Ectodermal cell (in vitro differentiated cells): Measurements from ENCODE around the gene C10orf71.

ENCODE experiments used
- H3K27ac ChIP-seq: 2 replicates; pipeline ENCODE4 v1.7.0; 2013; ENCODE audit warnings: mild to moderate bottlenecking, low read depth, low read length; ENCODE audit not compliant: insufficient read depth, poor library complexity, severe bottlenecking
- H3K27me3 ChIP-seq: 2 replicates; pipeline ENCODE4 v1.7.0; 2013; ENCODE audit warnings: mild to moderate bottlenecking, low read length; ENCODE audit not compliant: insufficient read depth, control insufficient read depth, poor library complexity, severe bottlenecking
- H3K36me3 ChIP-seq: one replicate; pipeline ENCODE4 v1.7.0; 2013; ENCODE audit warnings: low read length; ENCODE audit not compliant: control insufficient read depth, insufficient read depth
- H3K4me1 ChIP-seq: one replicate; pipeline ENCODE4 v1.7.0; 2013; ENCODE audit warnings: low read length; ENCODE audit not compliant: control insufficient read depth, insufficient read depth
- H3K4me3 ChIP-seq: 2 replicates; pipeline ENCODE4 v1.7.0; 2013; ENCODE audit warnings: low read depth, low read length, control low read depth; ENCODE audit not compliant: insufficient read depth
- H3K9me3 ChIP-seq: 2 replicates; pipeline ENCODE4 v1.7.0; 2013; ENCODE audit warnings: mild to moderate bottlenecking, low read length, moderate library complexity; ENCODE audit not compliant: control insufficient read depth
- WGBS, 2 experiments: methylation state at CpG; one replicate each; pipeline ENCODE4 v1.1.7; 2013; ENCODE audit warnings: missing lambda C conversion rate in 2 of 2; 5-methylcytosine and 5-hydroxymethylcytosine counted together

The C10orf71 gene

DNA sequence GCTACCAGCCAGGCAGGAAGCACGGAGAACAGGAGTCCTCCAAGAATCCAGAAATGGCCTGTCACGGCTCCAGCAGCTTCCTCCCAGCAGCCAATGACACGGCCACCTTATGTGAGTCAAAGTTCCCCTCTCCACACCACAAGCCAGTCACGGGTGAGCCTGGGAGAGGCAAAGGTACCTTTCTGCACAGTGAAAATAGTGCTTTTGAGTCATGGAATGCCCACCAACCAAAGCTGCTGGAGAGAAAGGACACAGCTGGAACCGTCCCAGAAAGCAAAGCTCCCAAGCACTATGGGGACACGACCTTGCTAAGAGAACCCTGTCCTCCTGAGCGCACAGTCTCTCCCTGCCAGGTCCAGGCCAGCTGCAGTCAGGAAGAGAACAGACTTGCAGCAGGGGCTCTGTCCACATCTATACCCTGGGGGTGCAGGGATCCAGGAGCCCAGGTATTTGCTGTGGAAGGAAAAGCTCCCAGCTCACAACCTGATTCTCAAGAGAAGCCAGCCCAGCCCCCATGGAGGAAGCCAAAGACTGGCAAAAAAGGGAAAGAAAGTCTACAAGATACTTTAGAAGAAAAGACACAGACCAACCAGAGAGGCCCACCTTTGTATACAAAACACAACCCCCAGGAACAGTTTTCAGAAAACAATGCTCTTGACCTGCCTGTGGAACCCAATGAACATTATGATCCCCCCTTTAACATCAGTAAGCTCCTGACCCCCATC lies 24.4 kb downstream of the C10orf71 start:
- H3K4me3 ChIP-seq = no peak overlapping the region
- no peaks in the 10 kb centered on the region for H3K4me1 ChIP-seq
- H3K27ac ChIP-seq = no peak overlapping the region
- H3K36me3 ChIP-seq = no peaks in the 10 kb centered on the region
- H3K27me3 ChIP-seq = no peaks in the 10 kb centered on the region
- no peaks in the 10 kb centered on the region for H3K9me3 ChIP-seq
- 86 to 91% methylated on average over 7 of the region's 7 CpGs for WGBS, 2 experiments

DNA sequence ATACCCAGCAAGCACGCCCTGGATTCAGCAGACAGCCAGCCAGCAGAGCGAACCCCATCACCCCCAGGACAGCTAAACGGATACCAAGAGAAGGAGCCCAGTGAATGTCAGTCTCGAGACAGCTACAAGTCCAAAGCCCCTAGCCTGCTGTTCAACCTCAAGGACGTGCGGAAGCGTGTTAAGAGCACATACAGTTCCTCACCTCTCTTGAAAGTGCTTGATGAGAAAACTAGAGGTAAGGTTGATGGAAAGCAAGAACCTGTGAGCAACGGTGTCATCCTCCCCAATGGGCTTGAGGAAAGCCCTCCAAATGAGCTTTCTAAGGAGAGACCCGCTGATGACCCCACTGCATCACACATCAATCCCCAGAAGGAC lies 24.9 kb downstream of the C10orf71 start:
- H3K27ac ChIP-seq = no peak overlapping the region
- no peaks in the 10 kb centered on the region for H3K9me3 ChIP-seq
- H3K4me1 ChIP-seq = no peaks in the 10 kb centered on the region
- 93 to 96% methylated on average over 9 of the region's 9 CpGs for WGBS, 2 experiments
- no peak overlapping the region for H3K4me3 ChIP-seq
- H3K36me3 ChIP-seq = no peaks in the 10 kb centered on the region
- no peaks in the 10 kb centered on the region for H3K27me3 ChIP-seq

DNA sequence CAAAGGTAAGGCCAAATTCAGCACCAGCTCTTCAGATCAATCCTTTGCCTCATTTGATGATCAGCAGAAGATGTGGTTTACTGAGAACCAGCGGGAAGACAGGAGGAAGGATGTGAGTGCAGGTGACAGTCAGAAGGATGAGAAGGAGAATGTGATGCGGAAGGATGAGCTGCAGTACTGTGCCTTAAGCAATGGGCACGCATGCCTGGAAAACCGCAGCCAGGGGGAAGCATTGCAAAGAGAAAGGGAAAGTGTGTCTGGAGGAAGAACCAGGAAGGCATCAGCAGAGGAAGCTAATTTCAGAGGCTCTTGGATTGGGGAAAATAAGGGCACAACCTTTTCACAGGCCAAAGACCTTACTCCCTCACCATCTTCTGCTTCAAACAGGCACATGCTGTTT lies 25.7 kb downstream of the C10orf71 start:
- no peak overlapping the region for H3K27ac ChIP-seq
- H3K36me3 ChIP-seq = no peaks in the 10 kb centered on the region
- H3K4me1 ChIP-seq = no peaks in the 10 kb centered on the region
- H3K9me3 ChIP-seq = no peaks in the 10 kb centered on the region
- 71 to 73% methylated on average over 4 of the region's 4 CpGs for WGBS, 2 experiments
- no peak overlapping the region for H3K4me3 ChIP-seq
- H3K27me3 ChIP-seq = no peaks in the 10 kb centered on the region

DNA sequence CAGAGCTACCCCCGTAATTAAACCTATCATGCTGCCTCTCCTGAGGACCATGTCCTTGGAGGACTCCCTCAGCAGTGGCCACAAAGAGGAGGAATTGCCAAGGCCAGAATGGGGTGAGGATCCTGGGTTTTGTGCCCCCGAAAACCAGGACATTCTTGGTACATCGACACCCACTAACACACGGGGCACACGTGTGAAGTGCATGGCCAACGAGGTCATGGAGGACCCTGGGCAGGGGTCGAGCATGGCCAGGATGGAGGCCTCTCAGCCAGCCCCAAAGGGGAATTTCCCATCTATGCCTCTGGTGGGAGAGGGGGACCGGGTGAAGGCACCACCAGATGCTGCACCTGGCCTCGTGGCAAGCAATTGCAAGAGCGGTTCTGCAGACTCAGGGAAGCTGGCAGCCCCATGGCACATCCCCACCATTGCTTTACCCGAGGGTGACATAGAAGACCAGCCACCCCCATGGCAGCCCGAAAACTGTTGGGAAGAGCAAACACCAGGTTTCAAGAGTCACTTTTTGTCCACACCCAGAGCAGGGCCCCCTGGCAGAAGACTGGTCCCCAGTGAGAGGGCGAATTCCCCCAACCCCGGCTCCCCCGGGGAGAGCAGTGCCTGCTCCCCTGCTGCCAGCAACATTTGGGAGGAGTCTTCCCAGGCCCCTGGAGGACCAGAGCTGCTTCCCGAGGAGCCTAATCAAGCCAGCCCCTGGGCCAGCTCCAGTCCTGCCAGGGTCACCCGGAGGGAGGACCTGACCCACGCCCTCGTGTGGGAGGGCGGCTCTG lies 26.4 kb downstream of the C10orf71 start:
- WGBS, 2 experiments = 90% methylated on average over 20 of the region's 20 CpGs
- Histone ChIP-seq H3K27me3 (no peaks in the 10 kb centered on the region), H3K27ac (no peak overlapping the region), H3K4me3 (no peak overlapping the region), H3K9me3 (no peaks in the 10 kb centered on the region), H3K4me1 (no peaks in the 10 kb centered on the region), H3K36me3 (no peaks in the 10 kb centered on the region)

DNA sequence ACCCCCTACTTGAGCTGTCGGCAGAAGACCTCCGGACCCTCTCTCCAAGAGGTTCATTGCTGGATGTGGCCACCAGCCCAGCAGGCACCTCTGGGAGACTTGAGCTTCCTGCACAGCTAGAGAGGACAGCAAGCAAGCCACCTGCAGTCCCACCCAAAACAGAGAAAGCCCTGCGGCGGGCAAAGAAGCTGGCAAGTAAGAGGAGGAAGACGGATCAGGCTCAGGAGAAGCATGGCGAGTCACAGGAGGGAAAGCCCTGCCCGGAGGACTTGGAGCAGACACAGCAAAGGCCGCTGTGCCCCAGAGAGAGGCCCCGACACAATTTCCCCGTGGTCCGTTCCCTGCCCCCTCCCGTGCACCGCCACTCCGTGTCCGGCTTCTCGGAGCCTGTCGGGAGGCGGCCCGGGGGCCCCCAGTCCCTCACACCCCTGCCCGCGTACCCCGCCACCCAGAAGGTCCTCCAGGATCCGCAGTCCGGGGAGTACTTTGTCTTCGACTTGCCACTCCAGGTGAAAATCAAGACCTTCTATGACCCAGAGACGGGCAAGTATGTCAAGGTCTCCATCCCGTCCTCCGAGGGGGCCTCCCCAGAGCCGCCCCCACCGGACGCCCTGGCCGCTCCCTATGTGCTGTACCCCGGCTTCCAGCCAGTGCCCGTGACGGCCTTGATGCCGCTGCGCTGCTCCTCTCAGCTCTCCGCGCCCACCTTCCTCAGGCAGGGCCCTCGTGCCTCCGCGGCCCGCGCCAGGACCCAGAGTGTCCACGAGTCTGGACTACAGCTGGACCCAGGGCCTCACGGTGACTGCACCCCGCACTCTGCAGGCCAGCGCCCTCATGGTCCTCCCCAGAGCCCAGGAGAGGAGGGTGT lies 27.2 kb downstream of the C10orf71 start:
- WGBS, 2 experiments = 93% methylated on average over 48 of the region's 48 CpGs
- Histone ChIP-seq H3K4me3 (no peak overlapping the region), H3K9me3 (no peaks in the 10 kb centered on the region), H3K27ac (no peak overlapping the region), H3K27me3 (no peaks in the 10 kb centered on the region), H3K36me3 (no peaks in the 10 kb centered on the region), H3K4me1 (no peaks in the 10 kb centered on the region)

DNA sequence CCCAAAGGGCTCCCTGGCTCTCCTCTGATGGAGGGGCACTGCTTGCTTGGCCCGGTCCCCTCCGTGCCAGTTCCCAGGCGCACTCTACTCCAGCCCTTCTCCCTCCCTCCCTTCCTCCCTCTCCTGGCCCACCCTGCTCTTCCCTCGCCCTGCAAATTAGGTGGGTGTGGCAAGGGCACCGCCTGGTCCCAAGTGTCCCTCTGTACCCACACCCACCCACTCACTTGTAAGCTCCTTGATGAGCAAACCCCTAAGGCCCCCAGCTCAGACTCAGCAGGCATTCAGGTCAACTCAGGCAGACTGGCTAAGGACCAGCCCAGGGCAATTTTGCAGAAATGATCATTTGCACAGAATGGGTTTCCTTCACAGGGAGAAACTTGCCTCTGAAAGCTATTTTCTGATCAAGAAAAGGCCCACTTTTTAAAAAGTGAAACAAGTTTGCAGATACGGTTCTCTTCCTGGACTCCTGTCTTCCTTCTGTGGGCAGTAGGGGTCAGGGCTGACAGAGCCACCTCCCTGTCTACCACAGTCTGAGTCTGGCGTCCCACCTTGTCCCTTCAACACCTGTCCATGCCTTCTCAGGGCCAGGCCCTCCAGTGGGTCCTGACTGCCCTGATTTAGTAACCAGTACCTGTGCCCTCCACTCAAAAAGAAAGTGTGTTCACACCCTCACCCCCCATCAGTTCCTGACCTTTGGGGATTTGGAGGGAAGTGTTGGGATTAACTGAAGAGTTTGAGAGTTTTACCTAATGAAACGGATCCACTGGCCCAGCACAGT lies 28.3 kb downstream of the C10orf71 start:
- 88 to 89% methylated on average over 8 of the region's 8 CpGs for WGBS, 2 experiments
- no peaks in the 10 kb centered on the region for H3K4me1 ChIP-seq
- H3K9me3 ChIP-seq = no peaks in the 10 kb centered on the region
- no peak overlapping the region for H3K4me3 ChIP-seq
- H3K36me3 ChIP-seq = no peaks in the 10 kb centered on the region
- no peaks in the 10 kb centered on the region for H3K27me3 ChIP-seq
- H3K27ac ChIP-seq = no peak overlapping the region

DNA sequence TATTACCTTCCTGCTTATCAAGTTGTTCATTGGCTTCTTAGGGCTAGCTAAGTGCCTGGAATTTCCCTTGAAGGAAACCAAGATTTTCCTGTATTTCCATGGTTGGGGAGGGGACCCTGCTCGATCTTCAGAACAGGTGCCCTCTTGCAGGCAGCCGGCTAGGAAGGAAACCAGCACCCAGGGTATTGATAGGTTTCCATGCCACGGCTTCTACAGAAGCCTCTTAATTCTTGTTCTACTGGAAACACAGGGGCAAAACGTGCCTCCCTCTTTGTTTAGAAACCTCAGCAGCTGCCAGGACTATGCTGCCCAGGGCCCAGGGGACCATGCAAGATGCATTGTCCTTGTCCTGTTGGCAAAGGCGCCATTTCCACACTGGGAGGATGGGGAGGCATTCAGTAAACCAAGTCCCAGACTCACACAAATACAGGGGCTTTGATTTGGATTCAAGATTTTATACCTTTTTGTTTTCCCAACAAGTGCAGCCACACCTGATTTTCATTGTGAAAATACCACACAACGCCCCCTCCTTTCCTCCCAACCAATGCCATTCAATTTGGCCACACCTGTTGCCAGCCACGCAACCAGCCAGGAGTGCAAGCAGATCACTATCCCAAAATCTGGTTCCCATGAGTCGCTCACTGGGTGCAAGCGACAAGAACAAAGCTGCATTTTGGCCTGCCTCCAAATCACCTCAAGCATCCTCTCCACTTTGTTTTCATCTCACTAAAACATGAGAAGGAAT lies 29.6 kb downstream of the C10orf71 start:
- H3K36me3 ChIP-seq = no peaks in the 10 kb centered on the region
- no peak overlapping the region for H3K27ac ChIP-seq
- H3K9me3 ChIP-seq = no peaks in the 10 kb centered on the region
- no peak overlapping the region for H3K4me3 ChIP-seq
- H3K4me1 ChIP-seq = no peaks in the 10 kb centered on the region
- 89 to 90% methylated on average over 9 of the region's 9 CpGs for WGBS, 2 experiments
- no peaks in the 10 kb centered on the region for H3K27me3 ChIP-seq

DNA sequence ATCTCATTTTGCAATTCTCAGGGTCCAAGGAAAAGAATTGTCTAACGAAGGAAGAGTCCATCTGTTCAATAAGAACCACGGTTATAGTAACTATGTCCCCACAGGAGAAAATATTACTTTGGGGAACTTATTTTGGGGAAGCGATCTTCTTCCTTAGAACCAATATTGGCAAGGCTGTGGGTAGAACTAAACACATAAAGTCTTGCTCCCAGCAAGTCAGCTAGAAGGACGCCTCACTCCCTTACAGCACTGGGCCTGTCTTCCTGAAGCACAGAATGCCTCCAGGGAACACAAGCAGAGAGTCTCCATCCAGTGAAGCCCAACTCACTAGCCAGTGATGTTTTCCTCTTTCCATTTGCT lies 30.2 kb downstream of the C10orf71 start:
- Histone ChIP-seq H3K9me3 (no peaks in the 10 kb centered on the region), H3K4me1 (no peaks in the 10 kb centered on the region), H3K27ac (no peak overlapping the region), H3K4me3 (no peak overlapping the region), H3K27me3 (no peaks in the 10 kb centered on the region), H3K36me3 (no peaks in the 10 kb centered on the region)
- 92 to 98% methylated on average over 4 of the region's 4 CpGs for WGBS, 2 experiments

DNA sequence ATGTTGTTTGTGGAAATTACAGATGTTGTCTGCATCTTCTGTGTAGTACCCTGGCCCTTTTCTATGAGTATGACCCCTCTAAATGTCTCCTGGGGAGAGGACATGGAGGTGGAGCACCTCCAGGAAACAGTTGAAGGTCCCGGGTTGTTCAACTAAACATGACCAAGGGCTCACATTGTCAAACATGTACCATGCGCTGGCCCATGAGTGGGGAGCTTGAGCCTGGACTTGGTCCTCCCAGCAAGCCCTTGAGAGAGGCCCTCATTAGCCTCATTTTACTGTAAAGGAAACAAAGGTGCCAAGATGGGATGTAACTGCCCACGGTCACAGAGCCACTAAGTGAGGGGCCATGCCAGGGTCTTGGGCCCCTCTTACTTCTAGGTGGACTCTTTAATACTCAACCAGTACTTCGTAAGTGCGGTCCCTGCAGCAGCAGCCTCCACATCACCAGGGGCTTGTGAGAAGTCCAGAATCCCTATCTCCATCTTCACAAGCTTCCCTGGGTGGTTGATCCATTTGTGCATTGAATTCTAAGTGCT lies 31.2 kb downstream of the C10orf71 start:
- Histone ChIP-seq H3K4me1 (no peaks in the 10 kb centered on the region), H3K36me3 (no peaks in the 10 kb centered on the region), H3K27me3 (no peaks in the 10 kb centered on the region), H3K4me3 (no peak overlapping the region), H3K27ac (no peak overlapping the region), H3K9me3 (no peaks in the 10 kb centered on the region)
- 92 to 93% methylated on average over 5 of the region's 5 CpGs for WGBS, 2 experiments
